Measurements from ENCODE around the gene ASCC2. TPM values are rescaled to one million over a fixed set of nuclear protein-coding genes. Genes with fewer than 3 reads are reported as not detected.
A peak's percentile ranks its signal among the peaks of the same experiment; 100 is the strongest.

The ASCC2 gene
- total RNA-seq, 4 donors from 2014 or later = 26.4 to 45.2 (median 35.6) TPM

DNA sequence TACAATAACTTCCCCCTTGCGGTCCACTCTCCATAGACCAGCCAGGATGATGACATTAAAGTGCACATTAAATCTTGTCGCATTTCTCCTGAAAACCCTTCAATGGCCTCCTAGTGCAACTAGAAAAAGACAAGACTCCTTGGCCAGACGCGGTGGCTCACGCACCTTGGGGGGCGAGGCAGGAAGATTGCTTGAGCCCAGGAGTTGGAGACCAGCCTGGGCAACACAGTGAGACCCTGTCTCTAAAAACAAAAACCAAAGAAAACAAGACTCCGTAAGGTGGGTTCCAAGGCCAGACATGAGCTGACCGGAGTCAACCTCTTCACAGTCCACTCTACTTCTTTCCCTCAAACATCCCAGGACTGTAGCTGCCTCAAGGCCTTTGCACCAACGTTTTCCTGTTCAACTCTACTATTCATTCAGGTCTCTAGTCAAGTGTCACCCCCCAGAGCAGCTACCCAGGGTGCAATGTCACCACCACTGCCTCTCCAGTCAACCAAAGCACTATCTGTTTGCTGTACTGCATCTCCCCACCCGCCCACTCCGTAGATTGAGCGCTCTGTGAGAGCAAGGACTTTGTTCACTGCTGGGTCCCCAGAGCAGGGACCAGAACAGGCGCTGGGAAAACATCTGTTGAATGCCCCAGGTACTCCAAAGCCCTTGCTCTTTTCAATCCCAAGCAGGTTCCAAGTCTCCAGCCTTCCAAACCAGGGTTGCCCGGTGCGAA is 72.0 kb downstream of the ASCC2 start:
- ATAC-seq = peak in 1 of 2 donors; percentile 3
- in situ Hi-C loops (cut with MboI; ENCODE audit: low sequenced_read_pairs in 4 of 4) (loop anchor here in 1 of 4 donors (10.0 kb wide), 1 partner anchor 239 kb away; no protein-coding TSS in a partner anchor), intact Hi-C loops (cut with DNase I; ENCODE audit: low total_unique reads) (loop anchor here (2.0 to 5.0 kb wide), 4 partner anchors 33 to 239 kb away; partner anchors contain the start of genes ASCC2 and MTMR3)
- H3K36me3 ChIP-seq = peaks cover 0 to 21% of the 10 kb centered on the region in 2 donors
- no peaks in the 10 kb centered on the region for H3K27me3 ChIP-seq
- peaks cover 41 to 47% of the 10 kb centered on the region in 2 donors for H3K4me1 ChIP-seq
- TF ChIP-seq POLR2A (IDR thresholded peaks at IDR 0.05) = no peak
- TF ChIP-seq, protein P1, sequence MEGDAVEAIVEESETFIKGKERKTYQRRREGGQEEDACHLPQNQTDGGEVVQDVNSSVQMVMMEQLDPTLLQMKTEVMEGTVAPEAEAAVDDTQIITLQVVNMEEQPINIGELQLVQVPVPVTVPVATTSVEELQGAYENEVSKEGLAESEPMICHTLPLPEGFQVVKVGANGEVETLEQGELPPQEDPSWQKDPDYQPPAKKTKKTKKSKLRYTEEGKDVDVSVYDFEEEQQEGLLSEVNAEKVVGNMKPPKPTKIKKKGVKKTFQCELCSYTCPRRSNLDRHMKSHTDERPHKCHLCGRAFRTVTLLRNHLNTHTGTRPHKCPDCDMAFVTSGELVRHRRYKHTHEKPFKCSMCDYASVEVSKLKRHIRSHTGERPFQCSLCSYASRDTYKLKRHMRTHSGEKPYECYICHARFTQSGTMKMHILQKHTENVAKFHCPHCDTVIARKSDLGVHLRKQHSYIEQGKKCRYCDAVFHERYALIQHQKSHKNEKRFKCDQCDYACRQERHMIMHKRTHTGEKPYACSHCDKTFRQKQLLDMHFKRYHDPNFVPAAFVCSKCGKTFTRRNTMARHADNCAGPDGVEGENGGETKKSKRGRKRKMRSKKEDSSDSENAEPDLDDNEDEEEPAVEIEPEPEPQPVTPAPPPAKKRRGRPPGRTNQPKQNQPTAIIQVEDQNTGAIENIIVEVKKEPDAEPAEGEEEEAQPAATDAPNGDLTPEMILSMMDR (IDR thresholded peaks at IDR 0.05 in 4 of 5, conservative IDR thresholded peaks at IDR 0.05 in 1 of 5) = no peak
- DNase-seq = no peak
- H3K27ac ChIP-seq = peak overlapping the region; percentile 94 to 95 (median 95)
- H3K4me3 ChIP-seq = peak overlapping the region; percentile 84 to 96 (median 88)
- H3K9me3 ChIP-seq = no peaks in the 10 kb centered on the region

DNA sequence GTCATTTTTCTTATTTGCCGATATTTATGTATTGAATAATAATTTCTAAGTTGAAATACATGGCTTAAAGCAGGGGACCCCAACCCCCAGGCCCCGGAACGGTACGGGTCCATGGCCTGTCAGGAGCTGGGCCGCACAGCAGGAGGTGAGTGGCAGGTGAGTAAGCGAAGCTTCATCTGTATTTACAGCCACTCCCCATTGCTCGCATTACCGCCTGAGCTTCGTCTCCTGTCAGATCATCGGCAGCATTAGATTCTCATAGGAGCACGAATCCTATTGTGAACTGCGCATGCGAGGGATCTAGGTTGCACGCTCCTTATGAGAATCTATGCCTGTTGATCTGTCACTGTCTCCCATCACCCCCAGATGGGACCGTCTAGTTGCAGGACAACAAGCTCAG is 75.8 kb downstream of the ASCC2 start:
- ATAC-seq = no peak
- DNase-seq = no peak
- Histone ChIP-seq H3K27me3 (no peaks in the 10 kb centered on the region), H3K36me3 (no peaks in the 10 kb centered on the region), H3K4me1 (peaks cover 33 to 35% of the 10 kb centered on the region in 2 donors), H3K27ac (no peak overlapping the region), H3K9me3 (no peaks in the 10 kb centered on the region), H3K4me3 (no peak overlapping the region)
- intact Hi-C loops (cut with DNase I; ENCODE audit: low total_unique reads) = no loop called here
- no peak for TF ChIP-seq POLR2A (IDR thresholded peaks at IDR 0.05)
- TF ChIP-seq, protein P1 (IDR thresholded peaks at IDR 0.05 in 4 of 5, conservative IDR thresholded peaks at IDR 0.05 in 1 of 5) = no peak
- in situ Hi-C loops (cut with MboI; ENCODE audit: low sequenced_read_pairs in 4 of 4) = loop anchor here in 1 of 4 donors (10.0 kb wide), 1 partner anchor 243 kb away; no protein-coding TSS in a partner anchor

DNA sequence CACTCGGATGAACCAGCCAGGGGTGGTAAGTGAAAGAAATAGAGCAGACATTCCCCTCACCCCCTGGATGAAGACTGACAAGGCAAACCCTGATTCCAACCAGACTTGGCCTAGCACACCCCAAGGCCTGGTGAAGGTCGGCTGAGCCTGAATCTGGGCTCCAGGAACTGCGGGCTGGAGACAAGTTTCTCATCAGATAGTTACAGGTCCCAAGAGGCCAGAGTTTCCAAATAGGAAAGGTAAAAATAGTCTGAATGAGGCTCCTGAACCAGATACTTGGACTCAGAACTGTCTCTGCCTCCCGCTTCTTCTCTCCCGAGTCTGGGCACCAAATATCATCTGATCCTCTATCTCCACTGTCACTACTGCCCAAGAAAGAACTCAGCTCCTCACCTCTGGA is 79.1 kb downstream of the ASCC2 start:
- H3K4me1 ChIP-seq = peaks cover 35 to 43% of the 10 kb centered on the region in 2 donors
- no peaks in the 10 kb centered on the region for H3K9me3 ChIP-seq
- no peaks in the 10 kb centered on the region for H3K27me3 ChIP-seq
- peak overlapping the region; percentile 69 to 81 (median 77) for H3K27ac ChIP-seq
- in situ Hi-C loops (cut with MboI; ENCODE audit: low sequenced_read_pairs in 4 of 4) (no loop called here), intact Hi-C loops (cut with DNase I; ENCODE audit: low total_unique reads) (no loop called here)
- peak; percentile 67 to 81 for ATAC-seq
- no peak for DNase-seq
- no peak overlapping the region for H3K4me3 ChIP-seq
- no peaks in the 10 kb centered on the region for H3K36me3 ChIP-seq
- no peak for TF ChIP-seq POLR2A (IDR thresholded peaks at IDR 0.05)
- TF ChIP-seq, protein P1 (IDR thresholded peaks at IDR 0.05 in 4 of 5, conservative IDR thresholded peaks at IDR 0.05 in 1 of 5) = no peak

DNA sequence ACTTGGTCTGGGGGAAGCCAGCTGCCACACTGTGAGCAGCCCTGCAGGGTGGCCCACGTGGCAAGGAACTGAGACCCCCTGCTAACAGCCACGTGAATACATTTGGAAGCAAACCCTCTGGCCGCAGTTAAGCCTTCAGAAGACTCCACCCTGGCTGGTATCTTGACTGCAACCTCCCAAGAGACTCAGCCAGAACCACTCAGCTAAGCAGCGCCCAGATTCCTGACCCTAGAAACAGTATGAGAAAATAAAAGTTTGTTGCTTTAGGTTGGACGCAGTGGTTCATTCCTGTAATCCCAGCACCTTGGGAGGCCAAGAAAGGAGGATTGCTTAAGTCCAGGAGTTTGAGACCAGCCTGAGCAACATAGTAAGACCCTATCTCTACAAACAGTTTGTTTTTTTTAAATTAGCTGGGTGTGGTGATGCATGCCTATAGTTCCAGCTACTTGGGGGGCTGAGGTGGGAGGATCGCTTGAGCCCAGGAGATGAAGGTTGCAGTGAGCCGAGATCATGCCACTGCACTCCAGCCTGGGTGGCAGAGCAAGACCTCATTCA is 79.9 kb downstream of the ASCC2 start:
- TF ChIP-seq, protein P1 (IDR thresholded peaks at IDR 0.05 in 4 of 5, conservative IDR thresholded peaks at IDR 0.05 in 1 of 5) = no peak
- no peak for TF ChIP-seq POLR2A (IDR thresholded peaks at IDR 0.05)
- Histone ChIP-seq H3K4me3 (no peak overlapping the region), H3K4me1 (peaks cover 43 to 45% of the 10 kb centered on the region in 2 donors), H3K27ac (peak overlapping the region; percentile 69 to 81 (median 77)), H3K9me3 (no peaks in the 10 kb centered on the region), H3K36me3 (no peaks in the 10 kb centered on the region), H3K27me3 (no peaks in the 10 kb centered on the region)
- ATAC-seq (no peak), DNase-seq (no peak)
- in situ Hi-C loops (cut with MboI; ENCODE audit: low sequenced_read_pairs in 4 of 4) (no loop called here), intact Hi-C loops (cut with DNase I; ENCODE audit: low total_unique reads) (no loop called here)

Data from gastrocnemius medialis (tissue), 4 donors.